Esophagus muscularis mucosa (tissue), 4 donors: ENCODE results near the gene IQCB1. TPM values are rescaled to one million over a fixed set of nuclear protein-coding genes. Genes with fewer than 3 reads are reported as not detected.

Experiments used
- DNase-seq: peaks from one replicate; pipeline ENCODE4 v3.0.0-alpha.2; 2017; ENCODE audit errors: extremely low spot score
- H3K27ac ChIP-seq, 4 donors: fragments of 200-600 bp; sonication (generic); replicated peaks in 1 of 4; 1 replicate in 3 of 4; 2 replicates in 1 of 4; pipeline ENCODE4 v1.5.1; 2016 to 2019; ENCODE audit warnings: mild to moderate bottlenecking in 1 of 4
- H3K27me3 ChIP-seq, 4 donors: fragments of 200-600 bp; sonication (generic); one replicate each; pipeline versions ENCODE4 v1.5.1 to v1.6.0; 2016 to 2019
- H3K36me3 ChIP-seq, 4 donors: fragments of 200-600 bp; sonication (generic); one replicate each; pipeline ENCODE4 v1.5.1; 2016 to 2019
- H3K4me1 ChIP-seq, 4 donors: fragments of 200-600 bp; sonication (generic); one replicate each; pipeline ENCODE4 v1.5.1; 2016 to 2019
- H3K4me3 ChIP-seq, 4 donors: fragments of 200-600 bp; sonication (generic); 1 replicate in 2 of 4; 2 replicates in 2 of 4; pipeline ENCODE4 v1.5.1; 2016 to 2019; ENCODE audit warnings: mild to moderate bottlenecking in 4 of 4, moderate library complexity in 1 of 4
- H3K9me3 ChIP-seq, 4 donors: fragments of 200-600 bp; sonication (generic); 1 replicate in 3 of 4; 2 replicates in 1 of 4; pipeline ENCODE4 v1.5.1; 2016 to 2019
- CTCF ChIP-seq, 3 experiments: fragments of 200-600 bp in 2 of 3; fragments of 450-650 bp in 1 of 3; sonication (generic) in 2 of 3; IDR thresholded peaks; one replicate each; pipeline ENCODE4 v1.5.1; 2017 to 2019; ENCODE audit warnings: antibody characterized with exemption in 3 of 3, mild to moderate bottlenecking in 2 of 3, moderate library complexity in 1 of 3
- EP300 ChIP-seq: sonication (generic); formaldehyde crosslinking; IDR thresholded peaks from one replicate; pipeline ENCODE4 v1.6.1; 2017; ENCODE audit warnings: antibody characterized with exemption
- POLR2A ChIP-seq: fragments of 450-650 bp; IDR thresholded peaks from one replicate; pipeline ENCODE4 v1.6.1; 2017; ENCODE audit warnings: antibody characterized with exemption, moderate library complexity, mild to moderate bottlenecking, low read depth
- POLR2AphosphoS5 ChIP-seq, 2 donors: sonication (generic); formaldehyde crosslinking; IDR thresholded peaks; one replicate each; pipeline ENCODE4 v1.6.1; 2017; ENCODE audit warnings: antibody characterized with exemption in 2 of 2
- WGBS: methylation state at CpG from one replicate; pipeline ENCODE4 v1.1.5; 2018; 5-methylcytosine and 5-hydroxymethylcytosine counted together
- intact Hi-C: fragments of 100-400 bp; cut with DNase I; formaldehyde crosslinking; loops from one replicate; pipeline ENCODE4 v1.15.1; 2023
- total RNA-seq, 4 donors: library from RNA; depleted of rRNA; stranded (reverse); fragments of >200 nt; gene quantifications; one replicate each; pipeline versions ENCODE4 v1.1.0 to v1.2.1, GENCODE V29; 2016

Gene IQCB1
- total RNA-seq, 4 donors from 2014 or later = 10.4 to 15.6 (median 11.7) TPM

- Histone ChIP-seq H3K36me3 (peaks cover 0 to 4% (median 0%) of the 10 kb centered on the region in 4 donors), H3K27me3 (no peaks in the 10 kb centered on the region), H3K27ac (no peak overlapping the region), H3K4me3 (no peak overlapping the region), H3K4me1 (peaks cover 22 to 48% (median 44%) of the 10 kb centered on the region in 4 donors), H3K9me3 (no peaks in the 10 kb centered on the region)
- intact Hi-C loops = no loop called here
- WGBS = 91% methylated on average over 3 of the region's 3 CpGs
- DNase-seq = no peak
- TF ChIP-seq EP300 (no peak), POLR2AphosphoS5 (IDR thresholded peaks at IDR 0.05) (no peak), CTCF (IDR thresholded peaks at IDR 0.05) (no peak), POLR2A (no peak)
Measured at GRCh38 chr3:121736112-121736511, 98.7 kb downstream of the IQCB1 start.

GRCh38 chr3:121735047-121735696 is 99.7 kb downstream of the IQCB1 start:
- no peaks in the 10 kb centered on the region for H3K27me3 ChIP-seq
- intact Hi-C loops = no loop called here
- TF ChIP-seq POLR2A = no peak
- TF ChIP-seq POLR2AphosphoS5 (IDR thresholded peaks at IDR 0.05) = no peak
- no peak for TF ChIP-seq EP300
- TF ChIP-seq CTCF (IDR thresholded peaks at IDR 0.05) = no peak

GRCh38 chr3:121730940-121731687 is 103.7 kb downstream of the IQCB1 start:
- no peak for TF ChIP-seq POLR2AphosphoS5 (IDR thresholded peaks at IDR 0.05)
- TF ChIP-seq CTCF (IDR thresholded peaks at IDR 0.05) = no peak
- TF ChIP-seq POLR2A = no peak
- TF ChIP-seq EP300 = no peak
- Histone ChIP-seq H3K4me3 (no peak overlapping the region), H3K4me1 (peaks cover 31 to 36% (median 34%) of the 10 kb centered on the region in 4 donors), H3K9me3 (no peaks in the 10 kb centered on the region), H3K27ac (no peak overlapping the region), H3K27me3 (no peaks in the 10 kb centered on the region), H3K36me3 (peaks cover 12 to 39% (median 29%) of the 10 kb centered on the region in 4 donors)
- no peak for DNase-seq
- 70% methylated on average over 8 of the region's 8 CpGs for WGBS
- intact Hi-C loops = no loop called here

More at GRCh38 chr3:121735047-121735696, 99.7 kb downstream of the IQCB1 start:
- Histone ChIP-seq H3K4me1 (peaks cover 31 to 53% (median 49%) of the 10 kb centered on the region in 4 donors), H3K27ac (no peak overlapping the region), H3K9me3 (no peaks in the 10 kb centered on the region), H3K4me3 (no peak overlapping the region), H3K36me3 (peaks cover 0 to 4% (median 0%) of the 10 kb centered on the region in 4 donors)
- no peak for DNase-seq

- Histone ChIP-seq H3K4me1 (no peaks in the 10 kb centered on the region), H3K36me3 (peaks cover 53 to 98% (median 82%) of the 10 kb centered on the region in 4 donors), H3K27me3 (no peaks in the 10 kb centered on the region), H3K27ac (no peak overlapping the region), H3K9me3 (no peaks in the 10 kb centered on the region), H3K4me3 (no peak overlapping the region)
- TF ChIP-seq EP300 (no peak), POLR2A (no peak), CTCF (IDR thresholded peaks at IDR 0.05) (no peak), POLR2AphosphoS5 (IDR thresholded peaks at IDR 0.05) (no peak)
- no peak for DNase-seq
- WGBS = 86% methylated on average over 1 of the region's 1 CpG
- intact Hi-C loops = no loop called here
Measured at GRCh38 chr3:121724130-121724529, 110.7 kb downstream of the IQCB1 start.
